Femur (tissue), 1 donor: ENCODE results near the gene MRAP.

ENCODE experiments used
- DNase-seq: peaks from one replicate; pipeline ENCODE4 v3.0.0-alpha.2; 2017

Gene MRAP

GRCh38 chr21:32325706-32326105, 27.1 kb downstream of the MRAP start:
- DNase-seq = no peak

- DNase-seq = no peak
Observed at GRCh38 chr21:32328595-32328994, 29.9 kb downstream of the MRAP start.

- DNase-seq = peak; percentile 73
Observed at GRCh38 chr21:32329331-32329730, 30.7 kb downstream of the MRAP start.

GRCh38 chr21:32329776-32330175, 31.1 kb downstream of the MRAP start:
- DNase-seq = no peak

GRCh38 chr21:32330784-32331311, 32.2 kb downstream of the MRAP start:
- no peak for DNase-seq

GRCh38 chr21:32331444-32332305, 33.0 kb downstream of the MRAP start:
- DNase-seq = no peak

GRCh38 chr21:32332463-32332951, 33.9 kb downstream of the MRAP start:
- DNase-seq = no peak

GRCh38 chr21:32333953-32334673, 35.5 kb downstream of the MRAP start:
- DNase-seq = no peak

GRCh38 chr21:32334980-32335531, 36.4 kb downstream of the MRAP start:
- no peak for DNase-seq

GRCh38 chr21:32335601-32336575, 37.2 kb downstream of the MRAP start:
- no peak for DNase-seq

GRCh38 chr21:32336711-32337110, 38.1 kb downstream of the MRAP start:
- no peak for DNase-seq

- DNase-seq = no peak
Observed at GRCh38 chr21:32337206-32337605, 38.6 kb downstream of the MRAP start.

- DNase-seq = peak; percentile 6
Observed at GRCh38 chr21:32338209-32338921, 39.7 kb downstream of the MRAP start.

- DNase-seq = no peak
Observed at GRCh38 chr21:32340863-32341848, 42.5 kb downstream of the MRAP start.

GRCh38 chr21:32346951-32347350, 48.3 kb downstream of the MRAP start:
- DNase-seq = no peak

GRCh38 chr21:32347351-32347750, 48.7 kb downstream of the MRAP start:
- no peak for DNase-seq

GRCh38 chr21:32347977-32348376, 49.3 kb downstream of the MRAP start:
- DNase-seq = no peak

- no peak for DNase-seq
Observed at GRCh38 chr21:32348604-32349332, 50.1 kb downstream of the MRAP start.

GRCh38 chr21:32349333-32349944, 50.8 kb downstream of the MRAP start:
- DNase-seq = no peak
